GM18505 (cell line): ENCODE measurements around the gene WWOX.

Source experiments
- ATAC-seq: cut with Tn5 transposase; IDR thresholded peaks from one replicate; pipeline ENCODE4 v1.9.1; 2021; ENCODE audit not compliant: unreplicated experiment
- POLR2A ChIP-seq: IDR thresholded peaks from 4 replicates; pipeline ENCODE4 v1.6.1; 2011; ENCODE audit warnings: borderline replicate concordance; ENCODE audit not compliant: insufficient read depth, insufficient read length; ENCODE audit errors: extremely low read depth

Gene WWOX

GRCh38 chr16:78624366-78624765, 524.9 kb downstream of the WWOX start:
- no peak for TF ChIP-seq POLR2A
- ATAC-seq, result no peak

- no peak for TF ChIP-seq POLR2A
- no peak for ATAC-seq
Measured at GRCh38 chr16:78628461-78629045, 529.1 kb downstream of the WWOX start.

GRCh38 chr16:78629173-78629572, 529.7 kb downstream of the WWOX start:
- no peak for ATAC-seq
- TF ChIP-seq POLR2A, result no peak

- TF ChIP-seq POLR2A, result no peak
- ATAC-seq, result no peak
Measured at GRCh38 chr16:78630102-78630501, 530.6 kb downstream of the WWOX start.

GRCh38 chr16:78633551-78633950, 534.1 kb downstream of the WWOX start:
- no peak for ATAC-seq
- no peak for TF ChIP-seq POLR2A

- no peak for ATAC-seq
- TF ChIP-seq POLR2A, result no peak
Measured at GRCh38 chr16:78635807-78636206, 536.4 kb downstream of the WWOX start.

- ATAC-seq, result no peak
Measured at GRCh38 chr16:78638371-78638770, 538.9 kb downstream of the WWOX start.

GRCh38 chr16:78639775-78640174, 540.3 kb downstream of the WWOX start:
- TF ChIP-seq POLR2A, result no peak
- no peak for ATAC-seq

More at GRCh38 chr16:78638371-78638770, 538.9 kb downstream of the WWOX start:
- no peak for TF ChIP-seq POLR2A

- ATAC-seq, result no peak
- TF ChIP-seq POLR2A, result no peak
Measured at GRCh38 chr16:78640886-78641285, 541.4 kb downstream of the WWOX start.

- TF ChIP-seq POLR2A, result no peak
- ATAC-seq, result no peak
Measured at GRCh38 chr16:78641433-78641832, 542.0 kb downstream of the WWOX start.

- no peak for TF ChIP-seq POLR2A
- ATAC-seq, result no peak
Measured at GRCh38 chr16:78642621-78643285, 543.3 kb downstream of the WWOX start.

- ATAC-seq, result no peak
- no peak for TF ChIP-seq POLR2A
Measured at GRCh38 chr16:78645657-78646056, 546.2 kb downstream of the WWOX start.

GRCh38 chr16:78647019-78647418, 547.6 kb downstream of the WWOX start:
- no peak for TF ChIP-seq POLR2A
- no peak for ATAC-seq

GRCh38 chr16:78647491-78647890, 548.0 kb downstream of the WWOX start:
- TF ChIP-seq POLR2A, result no peak
- ATAC-seq, result no peak
